Liver (tissue), 3 donors: ENCODE data around the gene GATA1.

ENCODE experiments used
- EGR1 ChIP-seq, 2 donors: IDR thresholded peaks; 2 replicates each; pipeline ENCODE4 v1.6.1; 2016 to 2018; ENCODE audit warnings: antibody characterized with exemption in 2 of 2, low read depth in 2 of 2
- JUND ChIP-seq, 2 donors: IDR thresholded peaks; 2 replicates each; pipeline ENCODE4 v1.6.1; 2016; ENCODE audit warnings: antibody characterized with exemption in 2 of 2
- NR2F2 ChIP-seq: IDR thresholded peaks from 2 replicates; pipeline ENCODE4 v1.6.1; 2016; ENCODE audit warnings: antibody characterized with exemption
- RAD21 ChIP-seq, 2 donors: IDR thresholded peaks; 2 replicates each; pipeline ENCODE4 v1.6.1; 2016; ENCODE audit warnings: antibody characterized with exemption in 2 of 2, mild to moderate bottlenecking in 2 of 2
- RXRA ChIP-seq, 2 donors: IDR thresholded peaks; 2 replicates each; pipeline ENCODE4 v1.6.1; 2017 to 2018; ENCODE audit warnings: antibody characterized with exemption in 2 of 2, mild to moderate bottlenecking in 1 of 2
- SP1 ChIP-seq: IDR thresholded peaks from 2 replicates; pipeline ENCODE4 v1.6.1; 2018; ENCODE audit warnings: antibody characterized with exemption, mild to moderate bottlenecking
- TAF1 ChIP-seq: conservative IDR thresholded peaks from 2 replicates; pipeline ENCODE4 v1.6.1; 2016; ENCODE audit warnings: antibody characterized with exemption, mild to moderate bottlenecking
- YY1 ChIP-seq: IDR thresholded peaks from 2 replicates; pipeline ENCODE4 v1.6.1; 2016; ENCODE audit warnings: antibody characterized with exemption, mild to moderate bottlenecking
- TF ChIP-seq, protein P1 (sequence below): IDR thresholded peaks from 2 replicates; pipeline ENCODE4 v1.6.1; 2016; ENCODE audit warnings: antibody characterized with exemption
- TF ChIP-seq, protein P2 (sequence below): fragments of 150-350 bp; IDR thresholded peaks from 2 replicates; pipeline ENCODE4 v1.5.1; 2017; ENCODE audit warnings: improper control_type of control experiment, low read depth, low read length; ENCODE audit not compliant: missing input control
- TF ChIP-seq, protein P3 (sequence below): IDR thresholded peaks from 2 replicates; pipeline ENCODE4 v1.6.1; 2016; ENCODE audit warnings: antibody characterized with exemption, mild to moderate bottlenecking
- TF ChIP-seq, protein P4 (sequence below): IDR thresholded peaks from 2 replicates; pipeline ENCODE4 v1.6.1; 2016; ENCODE audit warnings: antibody characterized with exemption
- TF ChIP-seq, protein P5 (sequence below): IDR thresholded peaks from 2 replicates; pipeline ENCODE4 v1.6.1; 2016; ENCODE audit warnings: antibody characterized with exemption
- donor health status: healthy.
- donor health status: healthy.

DNA sequence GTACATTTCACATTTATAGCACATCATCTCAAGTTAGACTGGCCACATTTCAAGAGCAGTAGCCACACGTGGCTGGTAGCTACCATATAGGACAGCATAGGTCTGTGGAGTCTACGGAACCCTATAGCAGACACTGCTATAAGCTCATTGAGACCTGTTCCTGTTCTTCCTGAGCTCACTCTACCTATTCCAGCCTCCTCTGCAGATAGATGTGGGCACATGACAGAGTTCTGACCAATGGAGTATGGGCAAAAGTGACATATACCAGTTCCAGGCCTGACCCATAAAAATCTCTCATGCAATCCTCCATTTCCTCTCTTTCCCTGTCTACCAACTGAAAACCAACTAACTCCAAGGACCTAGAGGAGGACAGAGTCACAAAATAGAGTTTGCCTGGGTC is 11.9 kb downstream of the GATA1 start:
- TF ChIP-seq, protein P1, sequence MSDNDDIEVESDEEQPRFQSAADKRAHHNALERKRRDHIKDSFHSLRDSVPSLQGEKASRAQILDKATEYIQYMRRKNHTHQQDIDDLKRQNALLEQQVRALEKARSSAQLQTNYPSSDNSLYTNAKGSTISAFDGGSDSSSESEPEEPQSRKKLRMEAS, result no peak
- TF ChIP-seq JUND (IDR thresholded peaks at IDR 0.05), result no peak
- no peak for TF ChIP-seq SP1
- TF ChIP-seq, protein P2, sequence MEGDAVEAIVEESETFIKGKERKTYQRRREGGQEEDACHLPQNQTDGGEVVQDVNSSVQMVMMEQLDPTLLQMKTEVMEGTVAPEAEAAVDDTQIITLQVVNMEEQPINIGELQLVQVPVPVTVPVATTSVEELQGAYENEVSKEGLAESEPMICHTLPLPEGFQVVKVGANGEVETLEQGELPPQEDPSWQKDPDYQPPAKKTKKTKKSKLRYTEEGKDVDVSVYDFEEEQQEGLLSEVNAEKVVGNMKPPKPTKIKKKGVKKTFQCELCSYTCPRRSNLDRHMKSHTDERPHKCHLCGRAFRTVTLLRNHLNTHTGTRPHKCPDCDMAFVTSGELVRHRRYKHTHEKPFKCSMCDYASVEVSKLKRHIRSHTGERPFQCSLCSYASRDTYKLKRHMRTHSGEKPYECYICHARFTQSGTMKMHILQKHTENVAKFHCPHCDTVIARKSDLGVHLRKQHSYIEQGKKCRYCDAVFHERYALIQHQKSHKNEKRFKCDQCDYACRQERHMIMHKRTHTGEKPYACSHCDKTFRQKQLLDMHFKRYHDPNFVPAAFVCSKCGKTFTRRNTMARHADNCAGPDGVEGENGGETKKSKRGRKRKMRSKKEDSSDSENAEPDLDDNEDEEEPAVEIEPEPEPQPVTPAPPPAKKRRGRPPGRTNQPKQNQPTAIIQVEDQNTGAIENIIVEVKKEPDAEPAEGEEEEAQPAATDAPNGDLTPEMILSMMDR, result no peak
- no peak for TF ChIP-seq EGR1 (IDR thresholded peaks at IDR 0.05; ENCODE audit: low read depth in 2 of 2)
- no peak for TF ChIP-seq TAF1
- no peak for TF ChIP-seq YY1
- TF ChIP-seq, protein P3, sequence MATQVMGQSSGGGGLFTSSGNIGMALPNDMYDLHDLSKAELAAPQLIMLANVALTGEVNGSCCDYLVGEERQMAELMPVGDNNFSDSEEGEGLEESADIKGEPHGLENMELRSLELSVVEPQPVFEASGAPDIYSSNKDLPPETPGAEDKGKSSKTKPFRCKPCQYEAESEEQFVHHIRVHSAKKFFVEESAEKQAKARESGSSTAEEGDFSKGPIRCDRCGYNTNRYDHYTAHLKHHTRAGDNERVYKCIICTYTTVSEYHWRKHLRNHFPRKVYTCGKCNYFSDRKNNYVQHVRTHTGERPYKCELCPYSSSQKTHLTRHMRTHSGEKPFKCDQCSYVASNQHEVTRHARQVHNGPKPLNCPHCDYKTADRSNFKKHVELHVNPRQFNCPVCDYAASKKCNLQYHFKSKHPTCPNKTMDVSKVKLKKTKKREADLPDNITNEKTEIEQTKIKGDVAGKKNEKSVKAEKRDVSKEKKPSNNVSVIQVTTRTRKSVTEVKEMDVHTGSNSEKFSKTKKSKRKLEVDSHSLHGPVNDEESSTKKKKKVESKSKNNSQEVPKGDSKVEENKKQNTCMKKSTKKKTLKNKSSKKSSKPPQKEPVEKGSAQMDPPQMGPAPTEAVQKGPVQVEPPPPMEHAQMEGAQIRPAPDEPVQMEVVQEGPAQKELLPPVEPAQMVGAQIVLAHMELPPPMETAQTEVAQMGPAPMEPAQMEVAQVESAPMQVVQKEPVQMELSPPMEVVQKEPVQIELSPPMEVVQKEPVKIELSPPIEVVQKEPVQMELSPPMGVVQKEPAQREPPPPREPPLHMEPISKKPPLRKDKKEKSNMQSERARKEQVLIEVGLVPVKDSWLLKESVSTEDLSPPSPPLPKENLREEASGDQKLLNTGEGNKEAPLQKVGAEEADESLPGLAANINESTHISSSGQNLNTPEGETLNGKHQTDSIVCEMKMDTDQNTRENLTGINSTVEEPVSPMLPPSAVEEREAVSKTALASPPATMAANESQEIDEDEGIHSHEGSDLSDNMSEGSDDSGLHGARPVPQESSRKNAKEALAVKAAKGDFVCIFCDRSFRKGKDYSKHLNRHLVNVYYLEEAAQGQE, result no peak
- TF ChIP-seq, protein P4, sequence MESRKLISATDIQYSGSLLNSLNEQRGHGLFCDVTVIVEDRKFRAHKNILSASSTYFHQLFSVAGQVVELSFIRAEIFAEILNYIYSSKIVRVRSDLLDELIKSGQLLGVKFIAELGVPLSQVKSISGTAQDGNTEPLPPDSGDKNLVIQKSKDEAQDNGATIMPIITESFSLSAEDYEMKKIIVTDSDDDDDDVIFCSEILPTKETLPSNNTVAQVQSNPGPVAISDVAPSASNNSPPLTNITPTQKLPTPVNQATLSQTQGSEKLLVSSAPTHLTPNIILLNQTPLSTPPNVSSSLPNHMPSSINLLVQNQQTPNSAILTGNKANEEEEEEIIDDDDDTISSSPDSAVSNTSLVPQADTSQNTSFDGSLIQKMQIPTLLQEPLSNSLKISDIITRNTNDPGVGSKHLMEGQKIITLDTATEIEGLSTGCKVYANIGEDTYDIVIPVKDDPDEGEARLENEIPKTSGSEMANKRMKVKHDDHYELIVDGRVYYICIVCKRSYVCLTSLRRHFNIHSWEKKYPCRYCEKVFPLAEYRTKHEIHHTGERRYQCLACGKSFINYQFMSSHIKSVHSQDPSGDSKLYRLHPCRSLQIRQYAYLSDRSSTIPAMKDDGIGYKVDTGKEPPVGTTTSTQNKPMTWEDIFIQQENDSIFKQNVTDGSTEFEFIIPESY, result no peak
- no peak for TF ChIP-seq RAD21 (IDR thresholded peaks at IDR 0.05)
- TF ChIP-seq, protein P5, sequence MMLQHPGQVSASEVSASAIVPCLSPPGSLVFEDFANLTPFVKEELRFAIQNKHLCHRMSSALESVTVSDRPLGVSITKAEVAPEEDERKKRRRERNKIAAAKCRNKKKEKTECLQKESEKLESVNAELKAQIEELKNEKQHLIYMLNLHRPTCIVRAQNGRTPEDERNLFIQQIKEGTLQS, result no peak
- no peak for TF ChIP-seq NR2F2
- TF ChIP-seq RXRA (IDR thresholded peaks at IDR 0.05), result no peak
